AG09319 (cell line): ENCODE results near the gene ANKRD11.

ENCODE experiments used
- DNase-seq: peaks from one replicate; pipeline ENCODE4 v3.0.0-alpha.2; 2010; ENCODE audit warnings: low read depth; ENCODE audit errors: extremely low read depth
- TF ChIP-seq, protein P1 (sequence below): IDR thresholded peaks from 2 replicates; pipeline ENCODE4 v1.5.1; 2011; ENCODE audit warnings: low read depth, mild to moderate bottlenecking, inconsistent platforms, low read length, moderate library complexity

Gene ANKRD11

DNA sequence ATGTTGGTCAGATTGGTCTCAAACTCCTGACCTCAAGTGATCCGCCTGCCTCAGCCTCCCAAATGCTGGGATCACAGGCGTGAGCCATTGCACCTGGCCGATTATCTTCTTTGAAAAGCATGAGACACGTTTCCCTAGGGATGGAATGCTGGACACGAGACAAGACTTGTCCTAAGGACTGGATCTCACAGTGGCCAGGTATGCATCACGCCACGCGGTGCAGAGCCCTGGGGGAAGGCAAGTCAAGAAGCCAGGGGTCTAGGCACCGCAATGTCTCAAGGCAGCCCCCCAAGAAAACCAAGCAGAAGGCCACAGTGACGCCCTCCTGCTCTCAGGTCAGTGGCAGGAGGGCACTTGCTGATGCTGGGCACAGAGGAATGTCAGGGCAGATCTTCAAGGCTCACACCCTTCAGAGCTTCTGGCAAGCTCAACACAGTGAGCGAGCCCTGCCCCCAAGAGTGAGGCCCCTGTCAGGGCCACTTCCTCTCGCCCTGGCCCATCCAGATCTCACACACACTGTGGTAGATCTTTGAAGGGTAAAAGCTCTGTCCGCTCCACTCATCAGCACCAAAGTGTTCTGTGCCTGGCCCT lies 138.2 kb downstream of the ANKRD11 start:
- TF ChIP-seq, protein P1, sequence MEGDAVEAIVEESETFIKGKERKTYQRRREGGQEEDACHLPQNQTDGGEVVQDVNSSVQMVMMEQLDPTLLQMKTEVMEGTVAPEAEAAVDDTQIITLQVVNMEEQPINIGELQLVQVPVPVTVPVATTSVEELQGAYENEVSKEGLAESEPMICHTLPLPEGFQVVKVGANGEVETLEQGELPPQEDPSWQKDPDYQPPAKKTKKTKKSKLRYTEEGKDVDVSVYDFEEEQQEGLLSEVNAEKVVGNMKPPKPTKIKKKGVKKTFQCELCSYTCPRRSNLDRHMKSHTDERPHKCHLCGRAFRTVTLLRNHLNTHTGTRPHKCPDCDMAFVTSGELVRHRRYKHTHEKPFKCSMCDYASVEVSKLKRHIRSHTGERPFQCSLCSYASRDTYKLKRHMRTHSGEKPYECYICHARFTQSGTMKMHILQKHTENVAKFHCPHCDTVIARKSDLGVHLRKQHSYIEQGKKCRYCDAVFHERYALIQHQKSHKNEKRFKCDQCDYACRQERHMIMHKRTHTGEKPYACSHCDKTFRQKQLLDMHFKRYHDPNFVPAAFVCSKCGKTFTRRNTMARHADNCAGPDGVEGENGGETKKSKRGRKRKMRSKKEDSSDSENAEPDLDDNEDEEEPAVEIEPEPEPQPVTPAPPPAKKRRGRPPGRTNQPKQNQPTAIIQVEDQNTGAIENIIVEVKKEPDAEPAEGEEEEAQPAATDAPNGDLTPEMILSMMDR = no peak
- DNase-seq = no peak

DNA sequence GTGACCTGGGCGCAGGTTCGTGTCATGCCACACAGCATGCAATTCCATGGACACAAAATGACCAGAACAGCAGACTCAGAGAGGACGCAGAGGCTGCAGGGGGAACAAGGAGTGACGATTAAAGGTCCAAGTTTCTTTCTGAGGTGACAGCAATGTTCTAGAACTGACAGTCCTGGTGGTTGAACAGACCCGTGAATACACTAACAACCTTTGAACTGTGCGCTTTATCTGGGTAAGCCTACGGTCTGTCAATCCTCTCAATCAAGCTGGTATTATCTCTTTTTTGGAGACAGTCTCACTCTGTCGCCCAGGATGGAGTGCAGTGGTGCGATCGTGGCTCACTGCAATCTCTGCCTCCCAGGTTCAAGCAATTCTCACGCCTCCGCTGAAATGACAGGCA lies 138.7 kb downstream of the ANKRD11 start:
- TF ChIP-seq, protein P1 = no peak
- DNase-seq = no peak

DNA sequence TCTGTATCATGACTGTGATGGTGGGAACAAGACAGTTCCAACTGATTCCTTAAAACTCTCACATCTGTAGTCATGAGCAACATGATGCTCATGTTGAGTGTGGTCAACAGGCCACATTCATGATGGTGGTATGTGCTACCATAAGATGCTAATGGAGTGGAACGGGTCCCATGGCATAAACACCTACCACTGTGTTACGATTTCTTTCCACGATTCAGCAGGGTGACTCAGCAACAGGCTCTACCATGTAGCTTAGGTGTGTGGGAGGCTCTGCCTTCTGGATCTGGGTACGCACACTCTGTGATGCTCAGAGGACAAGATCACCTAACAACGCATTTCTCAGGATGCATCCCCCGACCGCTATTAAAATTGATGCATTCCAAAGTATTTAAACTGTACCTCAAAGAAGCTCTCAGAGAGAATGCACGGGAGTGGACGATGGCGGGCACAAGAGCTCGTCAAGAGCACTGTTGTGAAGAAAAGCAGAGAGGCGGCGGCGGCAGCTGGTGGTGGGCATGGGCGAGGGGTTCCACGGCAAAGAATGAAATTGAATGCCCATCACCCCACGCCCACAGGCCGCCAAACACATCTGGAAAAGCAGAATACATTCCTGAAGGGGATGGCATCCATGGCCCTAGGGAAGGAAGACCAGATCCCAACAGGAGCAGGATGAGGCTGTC lies 139.5 kb downstream of the ANKRD11 start:
- TF ChIP-seq, protein P1 = no peak
- no peak for DNase-seq

DNA sequence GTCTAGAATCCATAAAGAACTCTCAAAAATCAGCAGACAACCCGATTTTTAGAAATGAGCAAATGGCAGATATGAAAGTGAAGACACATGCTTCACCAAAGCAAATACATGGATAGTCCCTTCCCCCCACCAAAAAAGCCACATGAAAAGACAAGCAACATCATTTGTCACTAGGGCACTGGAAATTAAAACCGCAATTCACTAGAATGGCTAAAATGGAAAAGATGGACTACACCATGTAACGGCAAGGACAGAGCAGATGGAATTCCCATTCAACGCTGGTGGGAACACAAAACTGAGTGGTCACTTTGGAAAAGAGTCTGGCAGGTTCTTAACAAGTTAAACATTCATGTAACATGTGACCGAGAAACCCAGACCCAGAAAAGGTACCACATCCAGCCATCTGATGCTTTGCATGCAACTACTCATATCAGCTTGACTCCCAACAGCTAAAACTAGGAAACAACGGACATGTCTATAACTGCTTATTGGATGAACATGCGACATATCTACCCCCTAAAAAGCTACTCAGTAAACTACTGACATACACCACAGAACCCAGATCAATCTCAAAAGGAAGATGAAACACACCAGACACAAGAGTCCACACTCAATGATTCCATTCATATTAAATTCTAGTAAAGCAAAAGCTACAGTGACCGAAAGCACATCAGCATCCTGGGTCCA lies 140.3 kb downstream of the ANKRD11 start:
- TF ChIP-seq, protein P1 = no peak
- no peak for DNase-seq

DNA sequence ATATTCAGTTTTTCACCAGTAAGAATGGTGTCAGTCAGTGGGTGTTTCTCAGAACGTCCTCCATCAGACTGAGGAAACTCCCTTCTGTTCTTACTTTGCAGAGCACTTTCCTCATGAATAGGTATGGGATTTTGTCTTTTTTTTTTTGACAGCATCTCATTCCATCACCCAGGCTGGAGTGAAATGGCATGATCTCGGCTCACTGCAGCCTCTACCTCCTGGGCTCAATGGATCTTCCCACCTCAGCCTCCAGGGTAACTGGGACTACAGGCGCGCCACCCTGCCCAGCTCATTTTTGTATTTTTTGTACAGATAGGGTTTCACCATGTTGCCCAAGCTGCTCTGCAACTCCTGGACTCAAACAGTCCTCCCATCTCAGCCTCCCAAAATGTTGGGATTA lies 142.6 kb downstream of the ANKRD11 start:
- TF ChIP-seq, protein P1 = no peak
- DNase-seq = no peak

DNA sequence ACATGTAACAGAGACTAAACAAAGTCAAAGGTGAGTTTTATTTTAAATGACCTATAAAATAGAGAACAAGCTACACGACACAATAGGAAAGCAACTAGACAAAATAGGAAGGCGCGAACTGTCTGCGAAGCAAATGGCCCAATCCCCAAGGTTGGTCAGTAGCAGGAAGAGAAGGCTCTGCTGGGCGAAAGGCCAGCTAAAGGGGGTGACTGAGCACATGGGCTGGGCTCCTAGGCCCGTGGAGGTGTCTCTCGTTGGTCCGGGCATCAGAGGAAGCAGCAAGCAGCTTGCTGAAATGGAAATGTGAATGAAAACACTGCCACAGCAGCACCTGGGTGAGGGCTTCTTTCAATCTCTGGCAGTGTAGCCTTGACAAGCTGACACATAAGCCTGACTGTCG lies 143.5 kb downstream of the ANKRD11 start:
- DNase-seq = no peak
- TF ChIP-seq, protein P1 = no peak

DNA sequence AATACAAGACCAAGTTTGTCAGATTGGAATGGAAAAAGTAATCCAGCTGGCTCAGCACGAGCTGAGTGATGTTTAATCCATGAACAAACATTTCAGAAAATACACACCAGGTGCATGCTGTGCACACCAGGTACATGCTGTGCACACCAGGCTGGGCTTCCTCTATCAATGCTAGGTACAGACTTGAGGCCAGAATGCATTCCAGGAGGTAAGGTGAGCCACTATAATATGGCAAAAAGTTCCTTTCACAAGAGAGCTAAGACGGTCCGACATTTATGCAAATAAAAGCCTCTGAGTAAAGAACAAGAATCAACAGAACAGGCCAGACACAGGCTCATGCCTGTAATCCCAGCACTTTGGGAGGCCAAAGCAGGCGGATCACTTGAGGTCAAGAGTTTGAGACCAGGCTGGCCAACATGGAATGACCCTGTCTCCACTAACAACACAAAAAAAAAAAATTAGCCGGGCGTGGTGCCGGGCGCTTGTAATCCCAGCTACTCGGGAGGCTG lies 144.7 kb downstream of the ANKRD11 start:
- TF ChIP-seq, protein P1 = no peak
- no peak for DNase-seq
